Measurements from ENCODE around the gene RTP2.

The RTP2 gene

GRCh38 chr3:187737006-187737367 is 34.6 kb upstream of the RTP2 start:
- Histone ChIP-seq H3K27ac (no peak overlapping the region), H3K36me3 (replicated peaks) (peaks cover 10% of the 10 kb centered on the region), H3K27me3 (replicated peaks) (no peaks in the 10 kb centered on the region), H3K4me3 (ENCODE audit: low read depth, low read length) (peak overlapping the region; percentile 65)
- TF ChIP-seq, protein P1, sequence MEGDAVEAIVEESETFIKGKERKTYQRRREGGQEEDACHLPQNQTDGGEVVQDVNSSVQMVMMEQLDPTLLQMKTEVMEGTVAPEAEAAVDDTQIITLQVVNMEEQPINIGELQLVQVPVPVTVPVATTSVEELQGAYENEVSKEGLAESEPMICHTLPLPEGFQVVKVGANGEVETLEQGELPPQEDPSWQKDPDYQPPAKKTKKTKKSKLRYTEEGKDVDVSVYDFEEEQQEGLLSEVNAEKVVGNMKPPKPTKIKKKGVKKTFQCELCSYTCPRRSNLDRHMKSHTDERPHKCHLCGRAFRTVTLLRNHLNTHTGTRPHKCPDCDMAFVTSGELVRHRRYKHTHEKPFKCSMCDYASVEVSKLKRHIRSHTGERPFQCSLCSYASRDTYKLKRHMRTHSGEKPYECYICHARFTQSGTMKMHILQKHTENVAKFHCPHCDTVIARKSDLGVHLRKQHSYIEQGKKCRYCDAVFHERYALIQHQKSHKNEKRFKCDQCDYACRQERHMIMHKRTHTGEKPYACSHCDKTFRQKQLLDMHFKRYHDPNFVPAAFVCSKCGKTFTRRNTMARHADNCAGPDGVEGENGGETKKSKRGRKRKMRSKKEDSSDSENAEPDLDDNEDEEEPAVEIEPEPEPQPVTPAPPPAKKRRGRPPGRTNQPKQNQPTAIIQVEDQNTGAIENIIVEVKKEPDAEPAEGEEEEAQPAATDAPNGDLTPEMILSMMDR (IDR thresholded peaks at IDR 0.05; ENCODE audit: low read depth, low read length, missing control alignments), result no peak
- in situ Hi-C loops (cut with HindIII; ENCODE audit: low pct_ligation_motif_present, low sequenced_read_pairs), result loop anchor here (25.0 kb wide), 3 partner anchors 550 to 950 kb away; no protein-coding TSS in a partner anchor
- DNase-seq, result no peak

DNA sequence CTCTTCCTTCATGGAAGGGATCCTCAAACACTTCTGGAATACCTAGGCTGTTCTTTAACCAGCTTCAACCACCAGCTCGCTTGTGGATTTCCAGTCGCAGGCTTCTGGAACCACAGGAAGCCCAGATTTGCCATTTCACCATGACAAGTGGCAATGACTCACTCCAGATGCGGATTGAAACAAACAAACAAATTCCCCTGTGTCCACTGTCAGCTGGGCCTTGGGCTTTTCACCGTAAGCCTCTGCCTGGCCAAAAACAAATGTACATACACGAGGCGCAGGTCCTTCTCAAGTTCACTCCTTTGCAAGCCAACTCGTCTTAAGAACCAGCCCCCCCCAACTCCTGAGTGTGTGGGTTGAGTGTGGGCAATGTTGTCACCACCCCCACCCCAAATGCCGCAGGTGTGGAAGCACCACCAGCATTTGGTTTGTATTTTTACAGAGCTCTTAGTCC is 34.1 kb upstream of the RTP2 start:
- H3K27ac ChIP-seq, result no peak overlapping the region
- in situ Hi-C loops (cut with HindIII; ENCODE audit: low pct_ligation_motif_present, low sequenced_read_pairs), result loop anchor here (25.0 kb wide), 3 partner anchors 551 to 951 kb away; no protein-coding TSS in a partner anchor
- H3K27me3 ChIP-seq (replicated peaks), result no peaks in the 10 kb centered on the region
- peaks cover 15% of the 10 kb centered on the region for H3K36me3 ChIP-seq (replicated peaks)
- TF ChIP-seq, protein P1 (IDR thresholded peaks at IDR 0.05; ENCODE audit: low read depth, low read length, missing control alignments), result no peak
- peak; percentile 45 for DNase-seq
- no peak overlapping the region for H3K4me3 ChIP-seq (ENCODE audit: low read depth, low read length)

- in situ Hi-C loops (cut with HindIII; ENCODE audit: low pct_ligation_motif_present, low sequenced_read_pairs), result loop anchor here (25.0 kb wide), 3 partner anchors 551 to 951 kb away; no protein-coding TSS in a partner anchor
- no peak overlapping the region for H3K4me3 ChIP-seq (ENCODE audit: low read depth, low read length)
- H3K27ac ChIP-seq, result no peak overlapping the region
- peaks cover 21% of the 10 kb centered on the region for H3K36me3 ChIP-seq (replicated peaks)
- TF ChIP-seq, protein P1 (IDR thresholded peaks at IDR 0.05; ENCODE audit: low read depth, low read length, missing control alignments), result no peak
- no peak for DNase-seq
- H3K27me3 ChIP-seq (replicated peaks), result no peaks in the 10 kb centered on the region
Measured at GRCh38 chr3:187735837-187736236, 33.5 kb upstream of the RTP2 start.

- H3K27me3 ChIP-seq (replicated peaks), result no peaks in the 10 kb centered on the region
- DNase-seq, result no peak
- H3K27ac ChIP-seq, result no peak overlapping the region
- peaks cover 26% of the 10 kb centered on the region for H3K36me3 ChIP-seq (replicated peaks)
- TF ChIP-seq, protein P1 (IDR thresholded peaks at IDR 0.05; ENCODE audit: low read depth, low read length, missing control alignments), result no peak
- H3K4me3 ChIP-seq (ENCODE audit: low read depth, low read length), result no peak overlapping the region
- in situ Hi-C loops (cut with HindIII; ENCODE audit: low pct_ligation_motif_present, low sequenced_read_pairs), result loop anchor here (25.0 kb wide), 3 partner anchors 552 to 952 kb away; no protein-coding TSS in a partner anchor
Measured at GRCh38 chr3:187735383-187735782, 33.0 kb upstream of the RTP2 start.

GRCh38 chr3:187734841-187735240 is 32.5 kb upstream of the RTP2 start:
- Histone ChIP-seq H3K36me3 (replicated peaks) (peaks cover 31% of the 10 kb centered on the region), H3K27me3 (replicated peaks) (no peaks in the 10 kb centered on the region), H3K27ac (no peak overlapping the region), H3K4me3 (ENCODE audit: low read depth, low read length) (no peak overlapping the region)
- DNase-seq, result no peak
- in situ Hi-C loops (cut with HindIII; ENCODE audit: low pct_ligation_motif_present, low sequenced_read_pairs), result loop anchor here (25.0 kb wide), 3 partner anchors 552 to 952 kb away; no protein-coding TSS in a partner anchor
- TF ChIP-seq, protein P1 (IDR thresholded peaks at IDR 0.05; ENCODE audit: low read depth, low read length, missing control alignments), result no peak

GRCh38 chr3:187733371-187733770 is 31.0 kb upstream of the RTP2 start:
- no peak overlapping the region for H3K4me3 ChIP-seq (ENCODE audit: low read depth, low read length)
- no peak overlapping the region for H3K27ac ChIP-seq
- H3K27me3 ChIP-seq (replicated peaks), result no peaks in the 10 kb centered on the region
- H3K36me3 ChIP-seq (replicated peaks), result peaks cover 46% of the 10 kb centered on the region
- DNase-seq, result no peak
- in situ Hi-C loops (cut with HindIII; ENCODE audit: low pct_ligation_motif_present, low sequenced_read_pairs), result loop anchor here (25.0 kb wide), 3 partner anchors 554 to 954 kb away; no protein-coding TSS in a partner anchor
- TF ChIP-seq, protein P1 (IDR thresholded peaks at IDR 0.05; ENCODE audit: low read depth, low read length, missing control alignments), result no peak
